GM06990 (cell line): Measurements from ENCODE around the gene PRKAG1.

ENCODE experiments used
- DNase-seq: peaks from one replicate; pipeline ENCODE4 v3.0.0-alpha.2; 2011; ENCODE audit not compliant: insufficient read length; ENCODE audit errors: extremely low read depth
- H3K27me3 ChIP-seq: replicated peaks from 2 replicates; pipeline ENCODE4 v1.6.0; 2011; ENCODE audit warnings: low read length; ENCODE audit not compliant: control insufficient read depth, insufficient read depth
- H3K36me3 ChIP-seq: 2 replicates; pipeline ENCODE4 v1.5.1; 2011; ENCODE audit warnings: low read length; ENCODE audit not compliant: control insufficient read depth, insufficient read depth
- H3K4me3 ChIP-seq: replicated peaks from 2 replicates; pipeline ENCODE4 v1.5.1; 2011; ENCODE audit warnings: low read depth, mild to moderate bottlenecking, control low read depth, low read length
- CTCF ChIP-seq: IDR thresholded peaks from 2 replicates; pipeline ENCODE4 v1.5.1; 2011; ENCODE audit warnings: low read length, control low read depth, mild to moderate bottlenecking, inconsistent platforms; ENCODE audit not compliant: insufficient read depth, poor library complexity, severe bottlenecking

The PRKAG1 gene

GRCh38 chr12:48973531-48973930, 45.0 kb downstream of the PRKAG1 start:
- DNase-seq, result no peak
- no peak for TF ChIP-seq CTCF

GRCh38 chr12:48972952-48973483, 45.6 kb downstream of the PRKAG1 start:
- H3K27me3 ChIP-seq, result peaks cover 9% of the 10 kb centered on the region

More at GRCh38 chr12:48973531-48973930, 45.0 kb downstream of the PRKAG1 start:
- Histone ChIP-seq H3K27me3 (peaks cover 11% of the 10 kb centered on the region), H3K4me3 (no peak overlapping the region), H3K36me3 (no peaks in the 10 kb centered on the region)

GRCh38 chr12:48972213-48972951, 46.2 kb downstream of the PRKAG1 start:
- no peak overlapping the region for H3K4me3 ChIP-seq
- peaks cover 9% of the 10 kb centered on the region for H3K27me3 ChIP-seq
- H3K36me3 ChIP-seq, result no peaks in the 10 kb centered on the region
- peak; percentile 18 for TF ChIP-seq CTCF
- no peak for DNase-seq

More at GRCh38 chr12:48972952-48973483, 45.6 kb downstream of the PRKAG1 start:
- Histone ChIP-seq H3K36me3 (no peaks in the 10 kb centered on the region), H3K4me3 (no peak overlapping the region)
- no peak for TF ChIP-seq CTCF
- no peak for DNase-seq

- Histone ChIP-seq H3K36me3 (no peaks in the 10 kb centered on the region), H3K4me3 (no peak overlapping the region), H3K27me3 (peaks cover 9% of the 10 kb centered on the region)
- TF ChIP-seq CTCF, result no peak
- no peak for DNase-seq
These were observed 47.8 kb downstream of the PRKAG1 start for GRCh38 chr12:48970702-48971334.

- peak; percentile 6 for TF ChIP-seq CTCF
- Histone ChIP-seq H3K27me3 (peaks cover 9% of the 10 kb centered on the region), H3K4me3 (no peak overlapping the region; the same call in 1 of the 2 replicates), H3K36me3 (no peaks in the 10 kb centered on the region)
- peak; percentile 63 for DNase-seq
These were observed 48.5 kb downstream of the PRKAG1 start for GRCh38 chr12:48969833-48970701.
